WI38 (cell line): ENCODE measurements around the gene RPL35.

Experiments
- H3K4me3 ChIP-seq: 2 replicates; pipeline ENCODE4 v1.5.1; 2011; ENCODE audit warnings: low read depth, mild to moderate bottlenecking, control low read depth, low read length
- TF ChIP-seq, protein P1 (sequence below): IDR thresholded peaks from 2 replicates; pipeline ENCODE4 v1.5.1; 2012; ENCODE audit warnings: low read depth, mild to moderate bottlenecking, control low read depth, low read length

Gene RPL35

DNA sequence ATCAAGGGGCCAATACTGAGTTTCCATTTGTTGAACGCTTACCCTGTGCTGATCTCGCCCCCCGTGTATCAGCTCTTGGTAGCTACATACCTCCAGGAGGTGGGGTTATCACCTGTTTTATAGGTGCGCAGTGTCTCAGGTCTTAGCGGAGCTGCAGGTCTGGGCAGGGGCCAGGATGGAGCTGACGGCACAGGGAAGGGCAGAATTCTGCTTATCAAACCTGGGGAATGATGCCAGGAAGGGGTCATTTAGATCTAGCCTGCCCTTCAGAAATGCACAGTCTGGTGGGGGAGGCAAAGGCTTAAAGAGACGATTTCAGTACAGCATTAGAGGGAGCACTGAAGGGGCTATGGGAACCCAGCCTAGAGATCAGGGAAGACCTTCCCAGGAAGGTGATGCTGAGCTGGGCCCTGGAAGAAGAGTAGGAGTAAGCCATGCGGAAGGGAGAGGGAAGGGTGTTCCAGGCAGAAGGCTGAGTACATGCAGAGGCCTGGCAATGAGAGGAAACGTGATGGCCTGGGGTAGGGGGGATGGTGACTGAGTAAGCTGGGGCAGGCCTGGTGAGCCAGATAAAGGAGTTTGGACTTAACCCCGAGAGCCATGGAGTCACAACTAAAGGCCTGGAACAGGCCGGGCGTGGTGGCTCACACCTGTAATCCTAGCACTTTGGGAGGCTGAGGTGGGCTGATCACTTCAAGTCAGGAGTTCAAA is 53.4 kb downstream of the RPL35 start:
- no peak overlapping the region for H3K4me3 ChIP-seq
- TF ChIP-seq, protein P1, sequence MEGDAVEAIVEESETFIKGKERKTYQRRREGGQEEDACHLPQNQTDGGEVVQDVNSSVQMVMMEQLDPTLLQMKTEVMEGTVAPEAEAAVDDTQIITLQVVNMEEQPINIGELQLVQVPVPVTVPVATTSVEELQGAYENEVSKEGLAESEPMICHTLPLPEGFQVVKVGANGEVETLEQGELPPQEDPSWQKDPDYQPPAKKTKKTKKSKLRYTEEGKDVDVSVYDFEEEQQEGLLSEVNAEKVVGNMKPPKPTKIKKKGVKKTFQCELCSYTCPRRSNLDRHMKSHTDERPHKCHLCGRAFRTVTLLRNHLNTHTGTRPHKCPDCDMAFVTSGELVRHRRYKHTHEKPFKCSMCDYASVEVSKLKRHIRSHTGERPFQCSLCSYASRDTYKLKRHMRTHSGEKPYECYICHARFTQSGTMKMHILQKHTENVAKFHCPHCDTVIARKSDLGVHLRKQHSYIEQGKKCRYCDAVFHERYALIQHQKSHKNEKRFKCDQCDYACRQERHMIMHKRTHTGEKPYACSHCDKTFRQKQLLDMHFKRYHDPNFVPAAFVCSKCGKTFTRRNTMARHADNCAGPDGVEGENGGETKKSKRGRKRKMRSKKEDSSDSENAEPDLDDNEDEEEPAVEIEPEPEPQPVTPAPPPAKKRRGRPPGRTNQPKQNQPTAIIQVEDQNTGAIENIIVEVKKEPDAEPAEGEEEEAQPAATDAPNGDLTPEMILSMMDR: no peak
